K562 treated with DMSO at 1 percent for 48 hours (cell line): ENCODE results near the gene ALG5. TPM values are rescaled to one million over a fixed set of nuclear protein-coding genes. Genes with fewer than 3 reads are reported as not detected.

ENCODE experiments used
- total RNA-seq: library from RNA; unstranded; fragments of 300-600 nt; gene quantifications from 2 replicates; pipeline ENCODE4 v1.2.3, GENCODE V29; 2022; ENCODE audit warnings: low replicate concordance; ENCODE audit errors: extremely low read depth

ALG5 gene, protein sequence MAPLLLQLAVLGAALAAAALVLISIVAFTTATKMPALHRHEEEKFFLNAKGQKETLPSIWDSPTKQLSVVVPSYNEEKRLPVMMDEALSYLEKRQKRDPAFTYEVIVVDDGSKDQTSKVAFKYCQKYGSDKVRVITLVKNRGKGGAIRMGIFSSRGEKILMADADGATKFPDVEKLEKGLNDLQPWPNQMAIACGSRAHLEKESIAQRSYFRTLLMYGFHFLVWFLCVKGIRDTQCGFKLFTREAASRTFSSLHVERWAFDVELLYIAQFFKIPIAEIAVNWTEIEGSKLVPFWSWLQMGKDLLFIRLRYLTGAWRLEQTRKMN
- not detected in 2 replicates for total RNA-seq

GRCh38 chr13:36999054-36999714, at the start of gene ALG5:
TSS of gene ALG5 (minus strand) at chr13:36999340. CDS start at chr13:36999300, 40 bp downstream.

DNA sequence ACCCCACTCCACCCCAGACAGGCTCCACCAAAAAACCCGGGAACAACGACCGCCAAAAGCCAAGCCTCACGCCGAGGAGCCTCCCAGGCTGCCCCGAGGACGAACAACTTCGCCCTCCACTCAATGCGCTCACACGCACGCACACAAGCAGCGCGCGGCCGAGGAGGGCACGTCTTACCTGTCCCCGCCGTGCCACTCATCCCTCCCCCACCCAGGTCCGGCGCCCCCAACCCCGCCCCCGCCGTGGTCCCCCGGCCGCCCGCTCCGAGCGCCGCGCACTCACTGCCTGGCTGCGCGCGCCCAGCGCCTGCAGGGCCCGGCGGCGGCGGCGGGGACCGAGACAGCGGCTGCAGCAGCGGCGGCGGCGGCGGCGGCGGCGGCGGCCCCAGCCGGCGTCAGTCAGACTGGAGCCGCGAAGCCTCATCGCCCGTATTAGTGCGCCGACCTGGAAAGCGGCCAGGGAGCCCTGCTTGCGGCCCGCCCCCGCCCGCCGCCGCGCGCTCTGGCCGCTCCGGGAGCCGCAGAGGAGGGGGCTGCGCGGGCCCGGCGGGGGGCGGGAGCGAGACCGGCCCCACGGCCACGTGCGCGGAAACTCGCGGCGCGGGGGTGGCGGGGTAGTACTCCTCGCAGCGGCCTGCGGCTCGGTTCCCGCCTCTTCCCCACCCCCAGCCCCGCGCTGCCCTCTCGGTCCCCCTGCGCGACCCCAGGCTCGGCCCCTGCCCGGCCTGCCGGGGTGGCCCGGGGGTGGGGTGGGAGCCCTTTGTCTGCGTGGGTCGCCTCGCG, 79.1 kb downstream of the ALG5 start, which contains the start of gene SMAD9:
SMAD9 (minus strand) TSS at position 406 of the 783 bp plus-strand sequence. CDS start 40,549 bp downstream, outside the sequence.

Other genes with a start within 250 kb of the ALG5 start
- not detected in 2 replicates for gene RFXAP, start 180.1 kb downstream of the ALG5 start, total RNA-seq
- gene SMAD9, start 79.1 kb downstream of the ALG5 start, total RNA-seq: not detected in 2 replicates
- not detected in 2 replicates for gene EXOSC8, start 1.4 kb upstream of the ALG5 start, total RNA-seq
- gene SUPT20H, start 60.3 kb upstream of the ALG5 start, total RNA-seq: not detected in 2 replicates
- not detected in 2 replicates for gene CSNK1A1L, start 106.3 kb upstream of the ALG5 start, total RNA-seq